Measurements from ENCODE around the gene UBASH3B. TPM values are rescaled to one million over a fixed set of nuclear protein-coding genes. Genes with fewer than 3 reads are reported as not detected.

UBASH3B gene
- total RNA-seq, 1 experiment from 2014 or later, result 31.6 TPM

DNA sequence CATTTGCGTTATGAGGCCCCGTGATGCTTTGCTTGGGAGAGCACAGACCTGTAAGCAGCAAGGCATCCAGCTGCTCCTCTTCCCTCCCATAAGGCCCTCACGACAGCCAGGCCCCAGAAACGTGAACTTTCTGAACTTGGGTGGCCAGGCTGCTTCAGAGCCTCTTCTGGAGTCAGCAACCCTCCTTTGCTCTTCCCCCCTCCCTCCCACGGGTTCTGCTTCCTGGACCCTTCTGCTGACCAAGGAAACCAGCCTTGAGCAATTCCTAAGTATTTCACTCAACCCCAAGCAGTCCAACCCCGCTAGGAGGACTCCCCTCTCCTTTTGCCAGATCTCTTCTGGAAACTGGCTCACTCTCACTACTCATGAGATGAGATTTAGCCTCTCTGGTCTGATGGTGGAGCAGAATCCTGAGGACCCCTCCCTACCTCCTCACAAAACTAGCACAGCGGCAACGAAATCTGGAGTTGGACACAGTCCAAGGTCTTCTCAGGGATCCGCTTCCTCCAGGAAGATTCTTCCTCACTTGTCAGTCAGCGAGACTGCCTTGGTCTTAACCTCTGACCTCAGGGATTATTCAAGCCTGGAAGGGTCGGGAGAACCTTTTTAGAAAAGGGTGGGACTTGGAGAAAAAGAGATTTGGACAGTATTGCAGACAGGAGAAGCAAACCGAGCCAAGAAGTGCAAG lies 86.2 kb downstream of the UBASH3B start:
- in situ Hi-C loops (cut with HindIII; ENCODE audit: low pct_unique_long_range_greater_than_20kb, low sequenced_read_pairs), result no loop called here
- DNase-seq (ENCODE audit: low read depth), result no peak

DNA sequence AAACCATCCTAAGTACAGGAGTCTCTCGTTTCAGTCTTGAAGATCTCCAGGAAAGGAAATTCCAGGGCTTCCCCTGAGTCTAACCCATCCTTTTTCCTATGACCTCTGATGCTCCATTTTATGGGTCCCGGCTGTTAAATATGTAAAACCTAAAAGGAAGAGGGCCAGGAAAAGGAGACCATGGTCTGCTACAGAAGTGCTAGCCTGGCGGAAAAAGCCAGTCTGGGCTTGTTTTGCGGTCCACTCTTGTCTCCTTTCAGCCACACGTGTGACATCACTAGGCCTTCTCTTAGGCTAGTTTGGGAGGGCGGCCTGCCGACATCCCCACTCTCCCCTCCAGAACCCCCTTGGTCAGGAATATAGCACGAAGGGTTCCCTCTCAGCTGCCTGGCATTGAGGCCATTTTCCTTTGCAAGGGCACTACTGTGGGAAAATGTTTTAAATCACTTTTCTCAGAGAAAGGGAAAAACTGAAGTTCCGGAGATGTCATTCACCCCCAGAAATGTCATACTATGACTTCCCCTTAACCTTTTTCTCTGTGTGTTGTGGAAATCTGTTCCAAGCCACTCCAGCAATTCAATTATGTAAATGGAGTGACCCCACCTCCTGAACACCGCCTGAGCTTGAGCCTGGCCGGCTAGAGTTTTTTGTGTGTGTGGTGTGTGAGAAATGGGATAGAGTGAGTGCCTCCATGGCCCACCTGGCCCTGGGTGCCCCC lies 86.9 kb downstream of the UBASH3B start:
- DNase-seq (ENCODE audit: low read depth), result no peak
- in situ Hi-C loops (cut with HindIII; ENCODE audit: low pct_unique_long_range_greater_than_20kb, low sequenced_read_pairs), result no loop called here

DNA sequence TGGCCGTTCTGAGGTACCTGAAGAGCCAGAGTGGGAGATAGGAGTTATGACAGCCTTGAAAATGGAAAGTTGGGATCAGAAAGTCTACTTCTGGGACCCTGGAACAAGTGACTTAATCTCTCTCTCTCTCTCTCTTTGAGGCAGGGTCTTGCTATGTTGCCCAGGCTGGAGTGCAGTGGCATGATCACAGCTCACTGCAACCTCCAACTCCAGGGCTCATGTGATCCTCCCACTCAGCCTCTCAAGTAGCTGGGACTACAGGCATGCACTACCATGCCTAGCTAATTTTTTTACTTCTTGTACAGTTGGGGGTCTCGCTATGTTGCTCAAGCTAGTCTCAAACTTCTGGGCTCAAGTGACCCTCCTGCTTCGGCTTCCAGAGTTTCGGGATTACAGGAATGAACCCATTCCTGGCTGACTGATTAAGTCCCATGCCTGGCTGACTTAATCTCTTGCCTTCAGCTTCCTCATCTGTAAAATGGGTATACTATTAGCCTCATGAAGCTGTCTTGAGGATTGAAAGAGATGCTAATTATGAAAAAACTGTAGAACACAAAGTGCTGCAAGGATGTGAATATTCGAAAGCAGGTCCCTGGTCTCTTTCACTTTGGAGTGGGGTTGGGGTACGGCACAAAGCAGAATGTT lies 87.7 kb downstream of the UBASH3B start:
- DNase-seq (ENCODE audit: low read depth), result no peak
- in situ Hi-C loops (cut with HindIII; ENCODE audit: low pct_unique_long_range_greater_than_20kb, low sequenced_read_pairs), result no loop called here

DNA sequence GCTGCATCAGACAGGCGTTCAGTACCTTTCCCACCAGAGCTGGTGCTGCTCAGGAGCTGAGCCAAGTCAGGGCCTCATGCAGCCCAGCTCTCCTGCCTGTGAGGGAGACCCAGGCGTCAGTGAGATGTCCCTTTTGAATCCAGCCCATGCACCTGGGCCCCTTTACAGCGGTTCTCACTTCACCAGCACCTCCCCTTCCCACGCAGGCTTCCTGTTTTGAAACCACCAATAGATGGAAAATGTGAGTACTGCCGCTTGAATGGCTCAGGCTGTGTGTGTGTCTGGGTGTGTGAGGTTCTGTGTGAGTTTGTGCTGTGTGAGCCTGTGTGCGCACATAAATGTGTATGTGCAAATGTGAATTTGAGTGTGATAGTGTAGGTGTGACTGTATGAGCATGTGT lies 88.4 kb downstream of the UBASH3B start:
- DNase-seq (ENCODE audit: low read depth), result no peak
- in situ Hi-C loops (cut with HindIII; ENCODE audit: low pct_unique_long_range_greater_than_20kb, low sequenced_read_pairs), result no loop called here

DNA sequence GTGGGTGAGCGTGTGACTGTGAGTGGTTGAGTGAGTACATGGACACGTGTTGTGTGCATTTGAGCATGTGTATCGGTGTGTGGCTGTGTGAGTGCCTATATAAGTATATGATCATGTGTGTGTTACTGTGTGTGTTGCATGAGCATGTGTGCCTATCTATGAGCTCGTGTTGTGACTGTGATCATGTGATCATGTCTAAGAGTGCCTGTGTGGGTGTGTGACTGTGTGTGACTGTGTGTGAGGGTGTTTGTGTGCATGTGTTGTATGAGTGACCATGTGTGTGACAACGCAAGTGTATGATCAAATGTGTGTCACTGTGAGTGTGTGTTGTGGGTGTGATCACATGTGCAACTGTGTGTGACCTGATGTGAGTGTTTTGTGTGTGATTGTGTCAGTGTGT lies 88.8 kb downstream of the UBASH3B start:
- in situ Hi-C loops (cut with HindIII; ENCODE audit: low pct_unique_long_range_greater_than_20kb, low sequenced_read_pairs), result no loop called here
- no peak for DNase-seq (ENCODE audit: low read depth)

DNA sequence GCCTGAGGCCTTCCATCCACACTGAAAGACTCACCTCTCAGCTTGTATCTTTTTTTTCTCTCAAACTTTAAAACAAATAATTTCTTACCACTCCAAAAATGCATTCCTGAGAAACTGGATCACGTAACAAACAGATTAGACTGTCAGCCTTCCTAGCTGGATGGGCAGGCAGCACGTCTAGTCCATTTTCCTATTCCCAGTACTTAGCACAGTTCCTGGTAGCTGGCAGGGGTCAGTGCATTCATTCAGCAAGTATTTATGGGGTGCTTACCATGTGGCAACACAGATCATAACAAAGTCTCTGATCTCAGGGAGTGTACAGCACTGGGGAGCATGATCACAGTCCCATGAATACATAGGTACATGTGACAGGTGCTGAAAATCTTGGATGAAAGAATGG lies 89.6 kb downstream of the UBASH3B start:
- no peak for DNase-seq (ENCODE audit: low read depth)
- in situ Hi-C loops (cut with HindIII; ENCODE audit: low pct_unique_long_range_greater_than_20kb, low sequenced_read_pairs), result no loop called here

DNA sequence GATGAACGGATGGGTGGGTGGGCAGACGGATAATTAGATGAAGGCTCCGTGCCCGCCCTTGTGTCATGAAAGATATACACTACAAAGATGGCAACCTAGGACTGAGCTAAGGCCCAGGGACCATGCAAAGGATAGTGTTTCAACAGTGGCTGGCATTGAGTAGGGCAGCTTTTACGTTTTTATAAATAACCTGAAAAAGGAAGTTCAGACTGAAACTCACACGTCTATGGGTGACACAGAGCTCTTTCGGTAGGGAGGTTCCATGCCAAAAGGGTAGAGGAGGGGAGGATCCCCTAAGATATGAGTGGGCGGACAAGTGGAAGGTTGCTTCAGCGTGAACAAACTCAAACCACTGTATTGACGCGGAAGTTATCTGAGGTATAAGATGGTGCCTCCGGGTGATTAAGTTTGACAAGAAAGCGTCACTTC lies 90.5 kb downstream of the UBASH3B start:
- in situ Hi-C loops (cut with HindIII; ENCODE audit: low pct_unique_long_range_greater_than_20kb, low sequenced_read_pairs), result no loop called here
- no peak for DNase-seq (ENCODE audit: low read depth)

DNA sequence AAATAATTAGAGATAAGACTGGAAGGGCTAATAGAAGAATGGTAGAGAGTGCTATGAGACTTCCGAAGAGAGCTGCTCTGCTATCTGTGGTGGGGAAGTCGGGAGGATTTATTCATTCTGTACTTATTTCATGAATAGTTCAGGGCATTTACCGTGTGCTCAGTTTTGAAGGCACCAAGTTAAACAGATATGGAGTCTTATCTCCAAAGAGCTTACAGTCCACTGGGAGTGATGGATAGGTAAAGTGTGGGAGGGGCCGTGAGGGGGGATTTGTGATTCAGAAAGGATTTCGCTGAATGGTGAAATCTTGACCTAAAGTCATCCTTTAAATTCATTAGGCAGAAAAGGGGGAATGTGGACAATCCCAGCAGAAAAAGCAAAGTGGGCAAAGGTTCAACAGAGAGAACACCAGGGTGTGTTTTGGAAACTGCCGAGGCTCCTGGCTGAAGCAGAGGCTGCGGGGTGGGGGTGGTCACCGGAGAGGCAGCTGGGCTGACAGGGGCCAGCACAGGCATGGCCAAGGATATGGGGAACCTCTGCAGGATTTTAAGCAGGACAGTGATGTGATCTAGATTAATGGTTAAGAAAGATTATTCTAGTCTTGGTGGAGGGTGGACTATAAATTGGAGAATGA lies 91.2 kb downstream of the UBASH3B start:
- in situ Hi-C loops (cut with HindIII; ENCODE audit: low pct_unique_long_range_greater_than_20kb, low sequenced_read_pairs), result no loop called here
- no peak for DNase-seq (ENCODE audit: low read depth)

DNA sequence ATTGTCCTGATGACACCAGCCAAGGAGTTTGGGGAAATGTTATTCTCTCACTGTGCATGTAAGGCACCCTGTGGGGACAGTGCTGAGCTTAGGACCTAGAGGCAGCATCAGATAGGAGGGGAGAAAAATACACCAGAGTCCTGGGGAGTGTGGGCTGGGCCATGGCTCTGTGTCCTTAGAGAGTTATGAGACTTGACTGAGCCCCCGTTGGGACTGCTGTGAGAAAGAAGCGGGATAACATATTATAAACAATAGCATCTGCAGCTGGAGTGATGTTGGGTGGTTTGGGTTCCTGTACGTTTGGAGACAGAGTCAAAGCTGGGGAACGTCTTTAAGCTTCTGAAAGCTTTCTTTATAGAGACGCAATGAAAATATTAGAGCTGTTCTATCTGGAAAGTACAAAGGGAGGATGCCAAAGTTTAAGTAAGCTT lies 91.8 kb downstream of the UBASH3B start:
- in situ Hi-C loops (cut with HindIII; ENCODE audit: low pct_unique_long_range_greater_than_20kb, low sequenced_read_pairs), result no loop called here
- DNase-seq (ENCODE audit: low read depth), result no peak

DNA sequence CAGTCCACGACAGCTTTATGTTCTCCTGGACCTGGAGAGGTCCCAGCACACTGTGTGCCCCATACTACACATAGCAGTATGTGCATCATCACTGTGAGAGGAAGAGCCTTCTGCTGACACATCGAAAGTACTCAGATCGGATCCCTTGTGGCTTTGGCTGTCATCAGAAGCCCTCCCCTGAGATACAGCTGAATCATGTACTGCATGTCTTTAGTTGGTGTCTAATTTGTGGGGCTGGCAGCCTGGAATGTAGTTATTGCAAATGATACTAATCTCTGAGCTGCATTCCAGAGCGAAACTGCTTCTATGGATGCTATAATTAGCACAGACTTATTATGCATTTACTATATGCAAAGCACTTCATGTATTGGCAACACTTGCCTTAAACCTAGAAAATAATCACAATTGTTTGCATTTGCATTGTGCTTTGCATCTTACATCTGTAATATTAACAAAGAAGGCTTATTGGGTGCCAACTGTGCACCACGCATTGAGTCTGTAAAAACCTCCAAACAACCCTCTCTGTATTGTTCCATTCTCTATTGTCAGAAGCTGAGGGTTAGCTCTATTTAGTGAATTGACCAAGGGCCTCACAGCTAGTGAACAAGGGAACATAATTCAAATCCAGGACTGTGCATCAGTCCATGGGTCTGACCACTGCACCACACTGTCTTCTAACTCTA lies 93.6 kb downstream of the UBASH3B start:
- DNase-seq (ENCODE audit: low read depth), result peak; percentile 38
- in situ Hi-C loops (cut with HindIII; ENCODE audit: low pct_unique_long_range_greater_than_20kb, low sequenced_read_pairs), result no loop called here

DNA sequence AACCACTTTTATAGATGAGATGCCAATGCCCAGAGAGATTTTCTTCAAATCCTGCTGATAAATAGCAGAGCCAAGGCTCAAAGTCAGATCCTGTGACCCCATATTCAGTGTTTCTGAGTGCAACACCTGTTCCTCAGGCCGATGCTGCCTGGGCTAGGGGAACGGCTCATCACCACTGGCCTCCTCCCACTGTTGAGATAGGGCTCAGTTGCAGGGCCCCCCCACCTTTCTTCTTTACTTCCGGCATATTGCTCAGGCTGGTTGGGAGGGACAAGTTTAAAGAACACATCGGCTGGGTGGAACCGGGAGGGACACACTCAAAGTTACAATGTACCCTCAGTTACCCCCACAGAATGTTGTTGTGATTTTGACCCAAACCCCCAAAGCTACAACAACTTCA lies 94.5 kb downstream of the UBASH3B start:
- no peak for DNase-seq (ENCODE audit: low read depth)
- in situ Hi-C loops (cut with HindIII; ENCODE audit: low pct_unique_long_range_greater_than_20kb, low sequenced_read_pairs), result no loop called here

DNA sequence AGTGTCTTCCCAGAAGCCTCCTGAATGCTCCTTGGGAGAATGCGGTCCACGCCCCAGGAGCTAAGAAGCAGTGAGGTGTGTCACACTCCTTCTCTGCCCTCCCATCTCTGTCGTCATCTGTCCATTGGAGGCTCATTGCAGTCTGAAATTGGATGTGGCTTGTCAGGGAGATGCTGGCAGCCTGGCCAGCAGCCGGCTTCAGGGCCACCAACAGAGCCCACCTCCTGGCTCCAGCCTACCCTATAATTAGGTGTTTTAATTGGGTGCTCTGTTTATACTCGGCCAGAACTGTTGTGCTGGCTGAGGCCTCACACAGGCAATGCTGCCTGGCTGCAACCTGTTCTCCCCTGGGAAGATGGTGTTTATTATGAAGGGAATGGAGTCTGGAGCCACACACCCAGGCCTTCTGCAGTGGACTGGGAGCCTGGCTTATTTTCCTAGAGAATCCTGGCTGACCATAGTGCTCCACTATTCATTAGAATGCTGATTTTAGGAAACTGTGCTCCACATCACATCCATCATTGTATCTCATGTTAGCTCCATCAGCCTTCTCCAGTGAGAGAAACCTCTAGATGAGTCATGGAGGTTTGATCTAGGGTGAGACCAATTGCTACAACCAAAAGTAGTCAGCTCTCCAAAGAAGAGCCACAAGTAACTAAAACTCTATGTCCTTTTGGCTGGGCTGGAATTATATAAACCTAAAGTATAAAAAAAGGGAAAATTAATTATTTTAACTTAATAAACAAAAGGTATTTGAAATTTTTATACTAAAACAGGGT lies 96.0 kb downstream of the UBASH3B start:
- in situ Hi-C loops (cut with HindIII; ENCODE audit: low pct_unique_long_range_greater_than_20kb, low sequenced_read_pairs), result no loop called here
- peak; percentile 51 for DNase-seq (ENCODE audit: low read depth)

DNA sequence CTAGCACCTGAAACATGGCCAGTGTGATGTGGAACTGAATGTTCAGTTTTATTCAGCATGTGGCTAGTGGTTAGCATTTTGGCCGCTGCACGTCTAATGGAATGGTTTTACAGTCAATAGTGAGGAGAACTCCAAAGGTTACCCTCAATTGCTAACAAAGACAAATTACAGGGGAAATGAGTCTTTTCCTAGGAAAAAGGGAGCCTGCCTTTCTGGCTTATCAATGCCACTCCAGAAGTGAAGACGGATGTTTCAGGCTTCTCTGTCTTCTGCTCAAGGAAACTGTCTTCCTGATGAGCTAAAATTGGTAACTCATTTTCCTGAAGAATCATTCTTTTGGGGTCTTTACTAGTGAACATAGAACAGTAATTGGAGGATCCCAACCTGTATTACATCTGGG lies 98.5 kb downstream of the UBASH3B start:
- DNase-seq (ENCODE audit: low read depth), result no peak
- in situ Hi-C loops (cut with HindIII; ENCODE audit: low pct_unique_long_range_greater_than_20kb, low sequenced_read_pairs), result no loop called here

DNA sequence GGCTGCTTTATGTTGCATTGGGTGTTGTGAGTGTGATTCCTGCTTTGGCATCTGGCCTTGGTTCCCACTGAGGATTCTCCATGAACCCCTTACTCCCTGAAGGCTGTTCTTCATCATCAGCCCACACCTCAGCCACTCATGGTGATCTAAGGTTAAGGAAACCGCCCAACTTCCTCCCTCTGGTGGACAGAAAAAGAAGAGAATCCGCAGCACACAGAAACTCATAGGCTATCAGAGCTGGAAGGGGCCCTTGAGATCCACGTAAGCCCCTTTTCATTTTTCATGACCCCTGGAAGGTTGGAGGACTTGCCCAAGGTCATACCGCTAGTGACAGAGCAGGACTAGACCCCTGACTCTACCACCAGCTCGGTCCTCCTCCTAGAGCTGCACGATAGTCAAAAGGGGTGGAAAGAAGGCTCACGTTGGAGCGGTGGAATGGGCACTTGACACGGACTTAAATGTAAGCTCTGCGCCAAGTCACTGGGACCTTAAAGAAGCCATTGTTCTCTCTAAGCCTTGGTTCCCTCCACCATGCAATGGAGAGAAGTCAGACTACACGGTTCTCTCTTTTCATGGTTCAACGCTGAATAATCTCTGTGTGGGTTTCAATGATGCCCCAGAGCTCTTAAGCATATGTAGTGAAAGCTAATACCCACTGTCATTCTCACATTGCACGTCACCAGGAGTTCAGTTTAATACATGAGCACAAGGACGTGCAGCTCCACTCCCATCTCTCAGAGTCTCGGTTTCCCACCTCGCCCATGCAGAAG lies 99.2 kb downstream of the UBASH3B start:
- DNase-seq (ENCODE audit: low read depth), result no peak
- in situ Hi-C loops (cut with HindIII; ENCODE audit: low pct_unique_long_range_greater_than_20kb, low sequenced_read_pairs), result no loop called here

DNA sequence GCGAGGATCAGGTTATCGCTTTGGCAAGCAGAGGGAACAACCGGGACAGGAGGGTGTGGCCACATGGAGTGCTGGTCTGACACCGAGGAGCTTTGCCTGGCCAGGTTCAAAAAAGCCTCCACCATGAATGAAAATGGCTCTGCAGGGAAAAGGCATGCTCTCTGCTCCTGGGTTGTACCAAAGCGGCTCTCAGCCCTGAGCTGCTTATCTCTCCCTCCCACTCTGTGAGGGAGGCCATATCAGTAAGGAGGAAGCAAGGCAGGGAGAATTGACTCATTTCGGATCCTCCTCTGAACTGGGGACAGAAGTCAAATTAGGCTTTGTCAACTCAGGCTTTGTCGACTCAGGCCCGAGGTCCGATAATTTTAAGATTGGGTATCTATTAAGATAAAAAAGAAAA lies 99.9 kb downstream of the UBASH3B start:
- DNase-seq (ENCODE audit: low read depth), result no peak
- in situ Hi-C loops (cut with HindIII; ENCODE audit: low pct_unique_long_range_greater_than_20kb, low sequenced_read_pairs), result no loop called here

DNA sequence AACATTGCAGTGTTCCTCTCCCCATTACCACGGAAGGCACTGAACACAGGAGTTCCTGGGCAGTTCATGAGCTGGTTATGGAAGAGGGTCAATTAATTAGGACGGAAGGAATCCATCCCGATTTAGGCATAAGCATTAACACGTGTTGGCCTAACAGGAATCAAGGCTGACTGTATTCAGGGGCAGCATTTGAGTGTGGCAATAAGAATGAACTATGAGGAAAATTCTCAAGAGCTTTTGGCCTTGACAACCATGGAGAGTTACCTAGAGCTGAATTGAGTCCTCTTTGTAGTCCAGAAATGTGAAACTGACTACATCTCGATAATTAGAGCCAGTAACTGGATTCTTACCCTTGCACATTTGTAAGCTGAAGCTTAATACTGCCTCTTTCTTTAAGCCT lies 100.4 kb downstream of the UBASH3B start:
- no peak for DNase-seq (ENCODE audit: low read depth)
- in situ Hi-C loops (cut with HindIII; ENCODE audit: low pct_unique_long_range_greater_than_20kb, low sequenced_read_pairs), result no loop called here

DNA sequence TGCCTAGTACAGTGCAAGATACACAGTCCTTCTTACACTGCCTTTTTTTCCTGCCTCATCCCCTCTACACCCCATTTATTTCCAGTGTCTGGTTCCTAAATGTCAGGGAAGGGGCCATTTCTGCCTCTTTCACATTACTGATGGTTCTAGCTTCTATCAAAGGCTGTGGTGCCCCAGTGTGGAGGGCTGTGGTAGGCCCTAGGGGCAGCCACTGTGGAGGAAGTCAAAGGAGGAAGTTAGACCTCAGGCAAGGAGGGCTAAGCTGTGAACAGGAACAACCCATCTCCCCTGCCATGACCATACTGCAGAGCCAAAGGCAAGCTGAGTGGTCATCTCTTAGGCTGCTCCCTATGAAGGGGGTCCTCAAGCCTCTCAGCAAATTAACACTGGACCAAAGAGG lies 100.9 kb downstream of the UBASH3B start:
- DNase-seq (ENCODE audit: low read depth), result no peak
- in situ Hi-C loops (cut with HindIII; ENCODE audit: low pct_unique_long_range_greater_than_20kb, low sequenced_read_pairs), result no loop called here
